ENCODE results near the gene KBTBD12.
"Not testable (repeated sequence)": the region's sequence is repeated elsewhere in the genome, so short reads cannot be mapped to it uniquely, and the experiment has no call there.

Gene KBTBD12

DNA sequence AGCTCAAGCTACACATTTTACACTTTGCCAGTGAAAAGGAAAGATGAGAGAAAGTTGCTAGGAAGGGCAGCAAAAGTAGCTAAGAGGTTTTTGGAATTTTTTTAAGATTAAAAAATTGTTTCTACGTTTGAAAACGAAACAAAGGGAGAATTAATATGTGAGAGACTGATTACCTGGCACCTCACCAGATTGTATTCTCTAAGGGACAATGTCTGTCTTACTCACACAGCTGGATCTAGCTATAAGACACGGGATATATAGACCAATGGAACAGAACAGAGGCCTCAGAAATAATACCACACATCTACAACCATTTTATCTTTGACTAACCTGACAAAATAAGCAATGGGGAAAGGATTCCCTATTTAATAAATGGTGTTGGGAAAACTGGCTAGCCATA lies 9.5 kb upstream of the KBTBD12 start:
- no peak for DNase-seq

DNA sequence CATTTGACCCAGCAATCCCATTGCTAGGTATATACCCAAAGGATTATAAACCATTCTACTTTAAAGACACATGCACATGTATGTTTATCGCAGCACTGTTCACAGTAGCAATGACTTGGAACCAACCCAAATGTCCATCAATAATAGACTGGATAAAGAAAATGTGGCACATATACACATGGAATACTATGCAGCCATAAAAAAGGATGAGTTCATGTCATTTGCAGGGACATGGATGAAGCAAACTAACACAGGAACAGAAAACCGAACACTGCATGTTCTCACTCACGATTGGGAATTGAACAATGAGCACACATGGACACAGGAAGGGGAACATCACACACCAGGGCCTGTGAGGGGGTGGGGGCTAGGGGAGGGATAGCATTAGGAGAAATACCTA lies 8.4 kb upstream of the KBTBD12 start:
- not testable (repeated sequence) for DNase-seq

DNA sequence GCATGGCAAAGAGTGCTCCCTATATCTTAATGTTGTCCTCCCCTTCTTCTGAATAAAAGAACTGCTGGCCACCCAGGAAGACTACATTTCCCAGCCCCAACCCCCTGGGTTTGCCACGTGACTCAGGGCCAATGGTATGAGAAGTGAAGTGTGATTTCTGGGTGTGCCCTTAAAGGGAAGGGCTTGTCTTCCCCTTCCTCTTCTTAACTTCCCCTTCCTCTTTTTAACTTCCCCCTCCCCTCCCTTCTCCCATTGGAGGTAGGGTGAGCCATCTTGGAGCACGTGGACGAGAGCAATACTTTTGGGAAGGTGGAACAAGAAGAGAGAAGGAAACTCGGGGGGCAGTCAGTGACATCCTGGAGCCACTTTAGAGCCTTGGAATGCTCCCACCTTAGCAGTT lies 6.8 kb upstream of the KBTBD12 start:
- DNase-seq = no peak

DNA sequence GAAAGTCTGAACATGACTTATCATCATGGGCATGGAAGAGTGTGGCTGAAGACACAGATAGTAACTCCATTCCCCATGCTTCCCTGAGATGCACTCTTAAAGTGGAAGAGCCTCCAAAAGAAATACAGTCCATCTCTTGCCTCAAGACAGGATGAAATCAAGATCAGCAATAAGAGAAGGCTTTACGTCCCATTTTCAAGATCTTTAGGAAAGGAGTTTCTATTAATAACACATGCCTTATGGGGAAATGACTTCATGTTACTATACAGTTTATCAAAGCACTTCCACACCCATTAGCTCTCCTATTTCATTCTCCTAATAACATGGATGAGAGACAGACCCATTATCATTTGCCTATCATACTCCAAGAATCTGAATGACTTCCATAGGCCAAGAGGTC lies 6.1 kb upstream of the KBTBD12 start:
- DNase-seq = no peak

DNA sequence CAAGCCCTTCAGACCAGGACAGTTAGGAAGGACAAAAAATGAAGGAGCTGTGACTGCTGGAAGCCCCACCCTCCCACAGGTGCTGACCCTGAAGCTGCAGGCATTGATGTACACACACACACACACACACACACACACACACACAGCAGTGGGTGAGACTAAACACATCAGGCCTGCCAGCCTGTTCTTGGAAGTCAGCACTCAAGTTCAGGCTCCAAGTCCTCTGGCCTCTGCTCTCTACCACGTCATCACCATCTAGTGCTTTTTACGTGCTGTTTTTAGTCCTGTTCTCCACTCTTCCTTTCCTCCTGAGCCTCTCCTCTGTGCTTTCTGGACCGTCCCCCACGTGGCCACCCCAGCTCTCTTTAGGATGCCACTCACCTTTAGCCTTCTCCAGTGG lies 5.4 kb upstream of the KBTBD12 start:
- no peak for DNase-seq

DNA sequence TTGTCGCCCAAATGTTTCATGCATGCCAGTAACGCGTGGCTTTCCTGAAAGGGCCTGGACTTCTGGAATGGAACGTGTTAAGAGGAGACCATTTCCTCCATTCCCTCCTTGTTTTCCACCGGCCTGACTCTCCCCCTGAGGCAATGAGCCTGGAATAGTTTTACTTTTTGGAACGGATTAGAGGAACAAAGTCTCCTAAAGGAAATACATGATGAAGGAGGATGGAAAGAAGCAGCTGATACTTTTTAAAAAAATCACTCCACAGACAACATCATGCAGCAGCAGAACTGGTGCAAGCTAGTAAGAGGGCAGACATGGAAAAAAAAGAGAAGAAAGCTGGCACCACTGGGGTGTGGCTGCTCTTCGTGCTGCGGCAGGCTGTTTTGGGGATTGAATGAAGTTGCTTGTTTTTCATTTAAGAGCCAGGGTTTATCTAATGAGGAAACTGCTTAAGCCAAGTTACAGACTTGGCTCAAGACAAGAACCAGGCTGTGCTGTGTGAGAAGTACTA lies 3.6 kb upstream of the KBTBD12 start:
- DNase-seq = no peak

DNA sequence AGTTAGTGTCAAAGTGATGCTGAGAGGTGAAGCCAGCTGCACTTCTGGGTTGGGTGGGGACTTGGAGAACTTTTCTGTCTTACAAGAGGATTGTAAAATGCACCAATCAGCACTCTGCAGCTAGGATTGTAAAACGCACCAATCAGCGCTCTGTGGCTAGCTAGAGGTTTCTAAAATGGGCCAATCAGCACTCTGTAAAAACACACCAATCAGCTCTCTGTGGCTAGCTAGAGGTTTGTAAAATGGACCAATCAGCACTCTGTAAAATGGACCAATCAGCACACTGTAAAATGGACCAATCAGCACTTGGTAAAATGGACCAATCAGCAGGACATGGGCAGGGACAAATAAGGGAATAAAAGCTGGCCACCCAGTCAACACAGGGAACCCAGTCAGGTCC lies 1.2 kb upstream of the KBTBD12 start:
- not testable (repeated sequence) for DNase-seq

DNA sequence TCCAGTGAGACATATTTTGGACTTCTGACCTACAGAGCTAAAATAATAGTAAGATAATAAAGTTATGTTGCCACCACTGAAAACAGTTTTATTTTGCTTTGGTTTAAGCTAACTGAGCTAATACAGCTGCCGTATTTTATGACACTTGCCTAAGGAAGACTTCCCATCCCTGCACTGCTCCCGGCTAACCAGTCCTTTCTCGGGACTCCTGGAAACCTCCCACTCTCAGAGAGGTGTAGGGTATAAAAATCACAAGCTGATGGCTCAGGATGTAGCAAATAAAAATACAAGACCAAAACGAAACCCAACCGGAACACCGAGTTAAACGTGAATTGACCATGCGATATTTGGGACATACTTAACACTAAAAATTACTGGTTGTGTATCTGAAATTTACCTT lies 448 bp upstream of the KBTBD12 start:
- no peak for DNase-seq

DNA sequence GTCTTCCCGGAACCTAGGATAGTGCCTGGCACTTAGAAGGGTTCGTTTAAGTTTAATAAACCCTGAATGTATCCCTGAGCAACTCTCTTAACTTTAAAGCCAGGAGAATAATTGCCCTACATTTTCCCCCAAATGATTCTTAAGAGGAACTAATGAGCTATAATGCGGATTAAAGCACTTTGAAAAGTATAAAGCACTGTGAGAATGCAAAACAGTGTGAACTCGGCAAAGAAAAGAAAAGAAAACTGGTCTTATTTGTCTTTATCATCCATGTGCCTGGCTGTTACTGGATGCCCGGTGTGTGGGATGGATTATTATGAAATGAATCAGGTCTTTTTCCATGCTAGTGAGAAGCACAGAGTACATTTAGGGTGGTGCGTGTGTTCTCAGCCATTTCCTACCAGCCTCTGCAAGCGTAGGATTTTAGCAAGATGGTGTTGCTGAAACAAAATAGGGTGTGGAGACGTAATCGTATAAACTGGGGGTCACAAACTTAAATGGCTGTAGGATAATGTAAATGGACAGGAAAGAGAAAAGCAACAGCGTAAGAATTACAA lies 983 bp downstream of the KBTBD12 start:
- DNase-seq = no peak

DNA sequence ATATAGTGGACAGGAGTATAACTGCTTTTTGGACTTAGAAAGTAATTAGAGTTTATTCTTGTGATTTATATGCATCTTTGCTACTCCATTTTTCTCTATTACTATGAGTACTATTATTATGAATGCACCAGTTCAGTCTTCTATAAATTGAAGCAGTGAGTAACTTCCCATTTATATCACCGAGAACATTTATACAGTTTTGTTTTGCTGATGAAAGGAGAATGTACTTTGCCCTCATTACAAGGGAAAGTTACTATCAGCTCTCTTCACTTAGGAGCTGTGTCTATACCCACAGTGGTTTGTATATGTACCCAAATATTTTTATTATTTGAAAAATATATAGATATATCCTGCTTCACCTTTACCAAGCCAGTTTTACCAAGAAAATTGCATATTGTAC lies 5.7 kb downstream of the KBTBD12 start:
- no peak for DNase-seq

DNA sequence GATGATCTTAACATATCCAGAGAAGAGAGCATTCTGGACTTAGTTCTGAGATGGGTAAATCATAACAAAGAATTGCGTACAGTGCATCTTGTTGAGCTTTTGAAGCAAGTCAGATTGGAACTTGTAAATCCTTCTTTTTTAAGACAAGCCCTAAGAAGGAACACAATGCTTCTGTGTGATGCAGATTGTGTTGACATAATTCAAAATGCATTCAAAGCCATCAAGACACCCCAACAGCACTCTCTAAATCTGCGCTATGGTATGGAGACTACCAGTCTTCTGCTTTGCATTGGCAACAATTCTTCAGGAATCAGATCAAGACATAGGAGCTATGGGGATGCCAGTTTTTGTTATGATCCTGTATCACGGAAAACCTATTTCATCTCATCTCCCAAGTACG lies 8.6 kb downstream of the KBTBD12 start:
- DNase-seq = no peak

DNA sequence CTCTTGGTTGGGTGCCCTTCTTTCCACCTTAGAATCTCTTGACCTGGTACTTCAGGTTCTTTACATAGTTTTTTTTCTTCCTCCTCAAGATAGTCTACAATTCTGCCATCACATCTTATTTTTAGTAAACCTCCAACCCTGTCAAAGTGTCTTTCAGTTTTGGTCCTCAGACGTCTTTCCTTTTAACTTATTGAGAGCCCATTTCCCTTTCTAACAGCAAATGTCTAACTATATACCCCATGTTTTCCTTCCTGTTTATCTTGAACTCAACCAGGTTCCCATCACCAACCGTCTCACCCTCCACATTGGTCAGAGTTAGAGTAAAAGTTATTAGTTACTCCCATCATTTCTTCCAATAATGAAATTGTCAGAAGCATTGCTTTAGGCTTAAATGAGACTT lies 10.4 kb downstream of the KBTBD12 start:
- no peak for DNase-seq

DNA sequence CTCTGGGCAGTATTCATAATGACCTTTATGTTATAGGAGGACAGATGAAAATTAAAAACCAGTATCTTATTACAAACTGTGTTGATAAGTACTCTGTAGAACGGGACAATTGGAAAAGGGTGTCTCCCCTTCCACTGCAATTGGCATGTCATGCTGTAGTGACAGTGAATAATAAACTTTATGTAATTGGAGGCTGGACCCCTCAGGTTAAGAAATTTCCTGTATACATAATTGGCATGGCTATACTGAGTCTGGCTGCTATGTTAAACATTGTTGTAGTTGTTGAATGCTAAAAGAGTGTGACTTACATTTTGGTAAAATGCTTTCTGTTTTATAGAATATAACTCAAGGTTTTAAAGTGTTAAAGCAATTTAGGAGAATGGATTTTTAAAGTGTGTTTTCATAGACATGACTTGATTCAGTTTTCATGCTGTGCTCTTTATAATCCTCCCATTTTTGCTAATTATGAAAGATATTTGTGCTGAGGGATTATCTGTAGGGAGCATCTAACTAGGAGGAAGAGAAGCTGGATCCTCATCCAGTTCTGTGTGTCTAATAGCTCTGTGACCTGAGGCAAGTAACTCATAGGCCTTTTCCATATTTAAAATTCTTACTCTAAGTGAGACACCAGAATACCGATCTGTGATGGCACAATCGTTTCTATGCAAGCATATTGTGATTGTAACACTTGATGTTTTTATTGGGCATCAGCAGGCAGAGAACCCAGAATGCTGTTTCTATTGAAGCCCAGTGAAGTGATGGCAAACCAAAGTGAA lies 13.0 kb downstream of the KBTBD12 start:
- no peak for DNase-seq

DNA sequence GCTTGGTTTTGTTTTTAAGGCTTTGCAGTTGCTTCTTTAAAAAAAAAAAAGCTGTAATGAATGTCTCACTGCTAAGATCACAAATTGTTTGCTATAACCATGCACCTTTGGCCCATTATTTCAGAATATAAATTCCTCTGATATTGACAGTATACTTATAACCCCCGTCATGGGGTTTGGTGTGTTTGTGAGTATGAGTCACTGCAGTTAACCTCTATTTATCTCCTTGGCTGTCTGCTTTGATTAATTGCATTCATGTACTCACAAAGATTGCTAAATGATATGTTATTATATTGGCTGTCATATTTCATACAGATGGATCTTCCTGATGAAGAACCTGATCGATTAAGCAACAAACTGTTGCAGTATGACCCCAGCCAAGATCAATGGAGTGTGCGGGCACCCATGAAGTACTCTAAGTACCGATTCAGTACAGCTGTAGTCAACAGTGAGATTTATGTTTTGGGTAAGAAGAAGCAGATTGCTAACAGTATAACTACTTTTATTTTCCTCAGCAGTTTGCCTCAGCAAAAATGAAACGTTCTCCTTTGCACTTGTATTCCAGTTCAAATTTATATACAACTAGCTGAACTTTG lies 14.9 kb downstream of the KBTBD12 start:
- DNase-seq = no peak

DNA sequence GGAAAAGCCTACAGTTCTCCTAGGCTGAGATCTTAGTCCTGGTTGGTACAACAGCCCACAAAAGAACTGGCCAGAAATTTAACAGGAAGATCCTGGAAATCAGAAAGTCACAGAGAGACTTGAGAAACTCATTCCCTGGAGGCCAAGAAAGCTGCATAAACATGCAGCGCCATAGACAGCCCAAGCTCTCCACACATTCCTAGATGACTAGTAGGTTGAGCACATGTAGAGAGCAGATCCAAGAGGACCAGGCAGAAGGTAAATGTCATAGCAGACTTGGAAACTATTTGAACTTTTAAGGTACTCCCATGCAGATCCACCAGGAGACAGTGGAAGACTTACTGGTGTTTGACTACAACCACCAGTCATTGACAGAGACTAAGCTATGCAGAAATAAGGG lies 18.4 kb downstream of the KBTBD12 start:
- DNase-seq = no peak

DNA sequence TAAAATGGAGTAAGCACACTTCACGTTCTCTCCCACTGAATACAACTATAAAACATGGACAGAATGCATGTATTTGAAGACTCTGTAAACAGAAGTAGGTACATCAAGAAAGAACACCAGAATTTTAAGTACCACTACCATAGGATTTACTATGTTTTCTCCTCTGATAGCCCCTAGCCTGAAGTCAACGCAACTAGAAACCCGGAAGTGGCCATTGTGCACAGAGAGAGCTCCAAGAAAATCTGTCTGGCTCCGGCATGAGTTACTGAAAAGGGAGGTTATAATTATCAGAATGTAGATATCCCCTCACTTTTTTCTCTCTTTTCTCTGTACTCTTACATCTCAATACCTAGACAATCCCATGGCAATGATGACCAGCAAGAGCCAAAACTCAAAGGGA lies 23.8 kb downstream of the KBTBD12 start:
- DNase-seq = no peak

DNA sequence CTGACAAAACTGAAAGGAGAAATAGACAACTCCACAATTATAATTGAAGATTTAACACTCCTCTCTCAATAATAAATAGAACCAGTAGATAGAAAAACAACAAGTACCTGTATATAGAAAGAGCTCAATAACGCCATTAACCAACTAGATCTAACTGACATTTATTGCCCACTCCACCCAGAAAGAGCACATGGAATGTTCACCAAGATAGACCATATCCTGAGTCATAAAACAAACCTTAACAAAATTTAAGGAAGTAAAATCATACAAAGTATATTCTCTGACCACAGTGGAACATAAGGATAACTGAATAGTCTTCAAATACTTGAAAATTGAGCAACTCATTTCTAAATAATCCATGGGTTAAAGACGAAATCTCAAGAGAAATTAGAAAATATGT lies 25.1 kb downstream of the KBTBD12 start:
- DNase-seq = no peak

DNA sequence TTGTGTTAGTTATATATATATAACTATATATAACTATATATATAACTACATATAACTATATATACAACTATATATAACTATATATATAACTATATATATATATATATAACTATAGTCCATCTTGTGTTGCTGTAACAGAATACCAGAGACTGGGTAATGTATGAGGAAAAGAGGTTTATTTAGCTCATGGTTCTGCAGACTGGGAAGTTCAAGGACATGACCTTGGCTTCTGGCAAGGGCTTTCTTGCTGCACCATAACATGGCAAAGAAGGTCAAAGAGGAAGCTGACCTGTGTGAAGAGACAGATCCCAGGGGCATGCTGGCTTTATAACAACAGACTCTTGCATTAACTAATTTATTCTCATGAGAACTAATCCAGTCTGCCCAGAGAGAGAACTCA lies 27.6 kb downstream of the KBTBD12 start:
- no peak for DNase-seq

DNA sequence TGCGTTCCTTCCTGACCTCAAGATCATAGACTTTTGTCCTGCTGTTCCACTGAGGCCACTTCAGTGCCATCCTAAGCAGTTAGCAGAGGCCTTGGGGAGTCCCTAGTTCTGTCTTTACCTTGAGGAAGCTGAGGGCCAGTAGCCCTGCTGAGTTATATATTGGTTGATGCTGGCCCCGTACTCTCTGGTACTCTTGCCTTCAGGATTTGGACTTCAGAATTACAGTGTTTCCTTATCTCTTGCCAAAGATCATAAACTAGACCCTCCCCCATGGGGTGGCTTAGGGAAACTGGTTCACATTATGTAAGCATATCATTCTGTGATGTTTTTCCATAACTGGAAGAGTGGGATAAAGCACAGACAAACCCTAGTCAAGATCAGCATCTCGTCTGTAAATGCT lies 33.2 kb downstream of the KBTBD12 start:
- no peak for DNase-seq

DNA sequence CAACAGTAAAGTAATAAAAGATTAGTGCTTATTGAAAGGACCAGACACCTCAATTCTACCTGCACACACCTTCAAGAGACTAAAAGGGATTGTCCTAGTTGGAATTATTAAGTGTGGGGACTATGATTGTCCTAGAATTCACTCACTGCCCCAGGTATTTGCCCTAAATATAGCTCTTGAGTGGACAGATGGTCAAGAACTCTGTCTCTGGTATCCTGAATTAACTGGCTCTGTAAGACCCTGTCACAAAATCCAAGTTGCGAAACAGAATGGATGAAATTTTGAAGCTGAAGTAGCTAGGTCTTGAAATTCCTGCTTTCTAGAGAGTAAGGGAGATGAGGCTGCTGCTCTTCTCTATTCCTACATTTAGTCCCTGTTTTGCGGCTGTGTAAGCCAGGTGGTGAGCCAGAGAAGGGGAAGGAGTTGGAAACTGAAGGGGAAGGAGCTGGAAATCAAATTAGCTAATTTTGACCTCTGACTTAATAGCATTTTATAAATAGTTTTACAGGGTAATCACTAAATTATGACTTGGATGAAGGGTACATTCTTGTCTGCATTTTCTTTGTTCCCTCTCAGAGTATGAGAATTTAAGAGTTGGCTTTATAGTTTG lies 34.5 kb downstream of the KBTBD12 start:
- DNase-seq = no peak

DNA sequence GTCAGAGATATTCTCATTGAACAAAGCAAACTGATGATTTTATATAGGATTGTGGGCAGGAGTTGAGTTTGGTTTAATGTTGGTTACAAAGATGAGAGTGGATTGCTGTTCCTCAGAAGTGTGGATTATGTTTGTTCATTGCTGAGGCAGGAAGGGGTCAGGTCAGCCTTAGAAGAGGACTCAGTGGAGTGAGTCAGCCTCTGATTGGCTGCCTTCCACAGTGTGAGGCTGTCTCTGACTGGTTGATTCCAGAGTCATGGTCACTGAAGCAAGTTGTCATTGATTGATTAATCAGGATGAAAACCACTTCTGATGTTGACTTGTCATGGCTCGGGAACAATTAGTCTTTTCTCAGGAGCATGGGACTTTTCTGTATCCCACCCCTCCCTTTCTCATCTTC lies 36.2 kb downstream of the KBTBD12 start:
- no peak for DNase-seq

DNA sequence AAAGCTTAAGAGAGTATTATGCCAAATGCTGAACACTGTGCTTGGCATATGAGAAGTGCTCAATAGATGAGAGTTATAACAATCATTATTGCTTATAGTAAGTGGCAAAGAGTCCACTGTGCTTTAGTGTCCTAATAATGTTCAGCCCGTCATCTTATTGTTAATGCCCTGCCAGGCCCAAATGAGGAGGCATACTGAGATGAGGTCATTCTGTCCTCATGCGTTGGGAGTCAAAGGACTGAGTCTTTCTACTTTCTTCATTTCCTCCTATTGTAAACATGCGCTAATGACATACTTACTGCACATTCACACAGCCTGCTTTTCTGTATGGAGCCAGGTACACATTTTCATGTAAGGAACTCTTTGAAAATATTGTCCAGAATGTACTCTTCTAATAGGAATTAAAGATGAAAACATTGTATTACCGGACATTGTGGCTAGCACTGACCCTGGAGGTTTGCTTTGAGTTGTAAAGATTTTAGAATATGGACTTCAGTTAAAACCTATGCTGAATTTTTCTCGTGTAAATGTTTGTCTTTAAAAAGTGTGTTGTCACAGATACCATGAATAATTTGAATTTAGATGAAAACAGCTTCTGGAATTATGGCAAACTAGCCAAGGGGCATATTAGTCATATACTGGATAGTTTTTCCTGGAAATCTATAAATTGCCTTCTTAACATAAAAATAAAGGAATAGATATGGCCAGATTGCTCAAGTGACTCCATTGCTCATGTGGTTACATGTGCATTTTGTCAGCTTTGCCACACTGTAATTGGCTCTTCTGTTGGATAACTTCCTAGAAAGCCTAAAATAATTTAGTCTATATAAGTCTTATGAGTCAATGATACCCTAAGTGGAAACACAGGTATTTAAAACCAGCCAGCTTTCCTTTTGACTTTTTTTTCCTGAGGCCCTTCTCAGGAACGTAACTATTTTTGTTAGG lies 38.3 kb downstream of the KBTBD12 start:
- DNase-seq = no peak

DNA sequence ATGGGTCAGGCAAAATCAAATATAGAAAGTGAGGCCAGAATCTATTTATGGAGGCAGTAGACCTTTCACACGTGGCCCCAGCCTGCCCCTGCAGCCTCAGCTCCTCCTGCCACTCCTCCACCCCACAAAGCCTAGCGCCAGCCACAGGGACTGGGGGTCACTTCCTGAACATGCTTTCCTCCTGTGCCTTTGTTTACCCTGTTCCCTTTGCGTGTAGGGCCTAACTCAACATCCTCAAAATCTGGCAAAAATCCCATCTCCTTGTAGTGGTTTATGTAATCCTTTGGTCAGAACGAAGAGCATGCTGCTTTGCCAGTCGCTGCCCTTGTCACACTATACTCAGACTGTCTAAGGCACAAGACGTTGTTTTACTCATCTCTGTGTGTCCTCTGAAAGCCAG lies 39.6 kb downstream of the KBTBD12 start:
- no peak for DNase-seq
